ACC112 (cell line): ENCODE results near the gene MCF2L.

Experiments used
- H2AFZ ChIP-seq: fragments of 200-600 bp; sonication (generic); one replicate; pipeline ENCODE4 v1.6.0; 2017; ENCODE audit warnings: antibody characterized with exemption, low read length; ENCODE audit not compliant: unreplicated experiment
- H3K27ac ChIP-seq: fragments of 200-600 bp; sonication (generic); 2 replicates; pipeline ENCODE4 v1.5.1; 2014; ENCODE audit warnings: low read depth, mild to moderate bottlenecking, antibody characterized with exemption, low read length, moderate library complexity
- H3K27me3 ChIP-seq: fragments of 200-600 bp; sonication (generic); 2 replicates; pipeline ENCODE4 v1.6.1; 2014; ENCODE audit warnings: mild to moderate bottlenecking, antibody characterized with exemption, low read length, moderate library complexity, mixed read lengths; ENCODE audit not compliant: insufficient read depth
- H3K36me3 ChIP-seq: fragments of 200-600 bp; sonication (generic); 2 replicates; pipeline ENCODE4 v1.6.1; 2016; ENCODE audit warnings: mild to moderate bottlenecking, antibody characterized with exemption, low read length, moderate library complexity, mixed read lengths; ENCODE audit not compliant: insufficient read depth
- H3K4me1 ChIP-seq: fragments of 200-600 bp; sonication (generic); one replicate; pipeline ENCODE4 v1.6.1; 2016; ENCODE audit warnings: low read length, mixed read lengths; ENCODE audit not compliant: insufficient read depth, unreplicated experiment, control insufficient read depth
- H3K4me3 ChIP-seq: fragments of 200-600 bp; sonication (generic); 2 replicates; pipeline ENCODE4 v1.5.1; 2014; ENCODE audit warnings: mild to moderate bottlenecking, low read depth, low read length
- H3K79me2 ChIP-seq: fragments of 200-600 bp; sonication (generic); one replicate; pipeline ENCODE4 v1.6.0; 2016; ENCODE audit warnings: low read length; ENCODE audit not compliant: control insufficient read depth, unreplicated experiment, insufficient read depth

Gene MCF2L

GRCh38 chr13:113143466-113144254 is 174.6 kb downstream of the MCF2L start:
- no peak overlapping the region for H3K4me3 ChIP-seq
- no peaks in the 10 kb centered on the region for H3K36me3 ChIP-seq
- H3K27ac ChIP-seq: no peak overlapping the region
- H3K4me1 ChIP-seq: no peaks in the 10 kb centered on the region
- no peaks in the 10 kb centered on the region for H3K79me2 ChIP-seq
- H3K27me3 ChIP-seq: no peaks in the 10 kb centered on the region
- H2AFZ ChIP-seq: no peak overlapping the region

GRCh38 chr13:113144255-113144629 is 175.2 kb downstream of the MCF2L start:
- Histone ChIP-seq H3K27me3 (no peaks in the 10 kb centered on the region), H3K36me3 (no peaks in the 10 kb centered on the region), H3K79me2 (no peaks in the 10 kb centered on the region), H3K4me1 (no peaks in the 10 kb centered on the region), H2AFZ (no peak overlapping the region), H3K4me3 (no peak overlapping the region), H3K27ac (no peak overlapping the region)

GRCh38 chr13:113145496-113145895 is 176.5 kb downstream of the MCF2L start:
- Histone ChIP-seq H3K27me3 (no peaks in the 10 kb centered on the region), H2AFZ (no peak overlapping the region)

GRCh38 chr13:113145911-113146598 is 177.0 kb downstream of the MCF2L start:
- Histone ChIP-seq H3K36me3 (no peaks in the 10 kb centered on the region), H3K27me3 (no peaks in the 10 kb centered on the region), H3K79me2 (no peaks in the 10 kb centered on the region), H3K27ac (no peak overlapping the region), H2AFZ (no peak overlapping the region), H3K4me1 (no peaks in the 10 kb centered on the region), H3K4me3 (no peak overlapping the region)

More at GRCh38 chr13:113145496-113145895, 176.5 kb downstream of the MCF2L start:
- Histone ChIP-seq H3K79me2 (no peaks in the 10 kb centered on the region), H3K4me1 (no peaks in the 10 kb centered on the region), H3K27ac (no peak overlapping the region), H3K36me3 (no peaks in the 10 kb centered on the region), H3K4me3 (no peak overlapping the region)

- Histone ChIP-seq H3K36me3 (no peaks in the 10 kb centered on the region), H3K27ac (no peak overlapping the region), H3K4me1 (no peaks in the 10 kb centered on the region), H2AFZ (no peak overlapping the region), H3K27me3 (no peaks in the 10 kb centered on the region), H3K4me3 (no peak overlapping the region), H3K79me2 (no peaks in the 10 kb centered on the region)
Observed at GRCh38 chr13:113146750-113147149, 177.7 kb downstream of the MCF2L start.

- Histone ChIP-seq H3K4me1 (no peaks in the 10 kb centered on the region), H3K27me3 (no peaks in the 10 kb centered on the region), H3K27ac (no peak overlapping the region), H2AFZ (no peak overlapping the region), H3K79me2 (no peaks in the 10 kb centered on the region), H3K4me3 (no peak overlapping the region), H3K36me3 (no peaks in the 10 kb centered on the region)
Observed at GRCh38 chr13:113147206-113147605, 178.2 kb downstream of the MCF2L start.

- peaks cover 2% of the 10 kb centered on the region for H3K4me1 ChIP-seq
- H3K79me2 ChIP-seq: no peaks in the 10 kb centered on the region
- no peak overlapping the region for H3K27ac ChIP-seq
- no peaks in the 10 kb centered on the region for H3K36me3 ChIP-seq
- H3K27me3 ChIP-seq: no peaks in the 10 kb centered on the region
- H2AFZ ChIP-seq: no peak overlapping the region
- no peak overlapping the region for H3K4me3 ChIP-seq
Observed at GRCh38 chr13:113148407-113148806, 179.4 kb downstream of the MCF2L start.

GRCh38 chr13:113148940-113149503 is 180.0 kb downstream of the MCF2L start:
- no peaks in the 10 kb centered on the region for H3K27me3 ChIP-seq
- no peaks in the 10 kb centered on the region for H3K36me3 ChIP-seq
- peaks cover 5% of the 10 kb centered on the region for H3K4me1 ChIP-seq
- H3K4me3 ChIP-seq: no peak overlapping the region
- no peaks in the 10 kb centered on the region for H3K79me2 ChIP-seq
- no peak overlapping the region for H2AFZ ChIP-seq
- no peak overlapping the region for H3K27ac ChIP-seq
